SK-N-MC (cell line): ENCODE measurements around the gene FOXP3.

Source experiments
- EZH2 ChIP-seq: fragments of 200-600 bp; sonication (generic); IDR thresholded peaks from one replicate; pipeline ENCODE4 v1.6.1; 2017; ENCODE audit warnings: antibody characterized with exemption
- FOXP2 ChIP-seq: optimal IDR thresholded peaks from 2 replicates; pipeline ENCODE3; 2011; ENCODE audit warnings: mild to moderate bottlenecking, moderate library complexity; ENCODE audit not compliant: insufficient read depth; ENCODE audit errors: extremely low read length, control extremely low read depth
- POLR2AphosphoS5 ChIP-seq: IDR thresholded peaks from 2 replicates; pipeline ENCODE4 v1.6.1; 2012; ENCODE audit warnings: mild to moderate bottlenecking, low read depth, low read length, borderline replicate concordance

GRCh38 chrX:49226946-49227345 is 37.6 kb downstream of the FOXP3 start:
- TF ChIP-seq POLR2AphosphoS5, result no peak
- TF ChIP-seq EZH2, result no peak
- no peak for TF ChIP-seq FOXP2
